K562 (cell line): Measurements from ENCODE around the gene NAV2.

ENCODE experiments used
- NFRKB ChIP-seq: fragments of 450-650 bp; IDR thresholded peaks from 2 replicates; pipeline ENCODE4 v1.6.1; 2016; ENCODE audit warnings: low read depth
- NR3C1 ChIP-seq: sonication (generic); formaldehyde crosslinking; IDR thresholded peaks from 2 replicates; pipeline ENCODE4 v1.8.1; 2022; ENCODE audit warnings: missing genetic modification reagents

DNA sequence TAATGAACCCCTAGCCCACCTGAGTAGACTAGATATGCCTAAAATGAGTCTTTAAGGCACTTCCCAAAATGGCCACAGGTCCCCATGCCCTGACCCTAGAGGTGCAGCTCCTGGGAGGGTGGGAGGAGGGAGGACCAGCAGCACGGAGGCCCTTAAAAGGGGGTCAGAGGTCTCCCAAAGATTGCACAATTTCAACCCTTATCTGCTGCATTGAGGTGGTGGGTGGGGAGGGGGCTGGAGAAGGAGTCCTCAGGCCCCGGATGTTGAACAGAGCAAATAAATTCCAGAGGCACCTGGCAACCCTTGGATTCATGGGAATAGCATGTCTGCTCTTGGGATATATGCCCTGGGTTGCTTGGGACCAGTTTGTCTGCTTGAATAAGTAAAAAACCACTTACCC is 57.6 kb downstream of the NAV2 start:
- TF ChIP-seq NR3C1 (CRISPR knock-in tag) (no peak), NFRKB (no peak)
